Heart left ventricle (tissue), 13 donors: ENCODE measurements around the gene ACSL6.

Experiments
- POLR2A ChIP-seq, 2 donors: fragments of 450-650 bp; IDR thresholded peaks; one replicate each; pipeline ENCODE4 v1.6.1; 2017; ENCODE audit warnings: antibody characterized with exemption in 2 of 2, mild to moderate bottlenecking in 2 of 2, moderate library complexity in 2 of 2
- TF ChIP-seq, protein P1 (sequence below), 12 donors: fragments of 200-600 bp; sonication (generic) in 4 of 12; IDR thresholded peaks; one replicate each; pipeline versions ENCODE4 v1.5.0 to v1.8.0; 2018 to 2022; ENCODE audit warnings: antibody characterized with exemption in 12 of 12, mild to moderate bottlenecking in 5 of 12
- donor health status: ischemic (EF 13 %, LVEDD 7.1; RV severe dilation, severe dysfunction).
- donor health status: DM: no; HTN: yes; CAD: no.
- donor health status: DM: no; HTN: no; CAD: no.
- donor health status: ischemic (EF 25% LVEDD 6.9; RV normal size, moderate dysfunction).
- donor health status: ischemic (EF 25% LVEDD 5.7; RV mildly dilated, moderate dysfunction).
- donor health status: ischemic (EF 35%, LVEDD 5.7; RV mildly dilated, moderate dysfunction).
- donor health status: nonischemic (EF 11% LVEDD 7.7; RV severe dilation, severe dysfunction).
- donor health status: DM: yes; HTN: yes; CAD: no.
- donor health status: PGD.
- donor health status: ischemic (EF 29% LVEDD 5.4; RV normal size, mild dysfunction).
- donor health status: nonischemic (EF 23%, LVEDD 6.1; RV moderate dilation, normal function).

DNA sequence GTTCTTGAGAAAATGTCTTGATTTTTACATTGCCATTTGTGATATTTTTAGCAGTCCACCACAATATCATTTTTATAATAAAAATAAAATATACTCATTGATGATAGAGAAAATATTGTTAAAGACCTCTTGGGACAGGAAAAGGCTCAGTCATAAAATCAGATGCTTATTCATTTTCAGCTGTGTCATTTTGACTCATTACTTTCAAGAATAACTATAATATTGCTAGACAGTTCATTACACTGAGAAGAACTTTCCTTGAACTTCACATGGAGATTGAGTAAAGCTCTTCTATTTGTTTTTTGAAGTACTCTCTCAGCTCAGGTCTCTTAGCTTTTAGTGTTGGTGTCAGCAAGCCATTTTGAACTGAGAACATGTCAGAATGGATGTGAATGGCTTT is 57.5 kb downstream of the ACSL6 start:
- TF ChIP-seq, protein P1, sequence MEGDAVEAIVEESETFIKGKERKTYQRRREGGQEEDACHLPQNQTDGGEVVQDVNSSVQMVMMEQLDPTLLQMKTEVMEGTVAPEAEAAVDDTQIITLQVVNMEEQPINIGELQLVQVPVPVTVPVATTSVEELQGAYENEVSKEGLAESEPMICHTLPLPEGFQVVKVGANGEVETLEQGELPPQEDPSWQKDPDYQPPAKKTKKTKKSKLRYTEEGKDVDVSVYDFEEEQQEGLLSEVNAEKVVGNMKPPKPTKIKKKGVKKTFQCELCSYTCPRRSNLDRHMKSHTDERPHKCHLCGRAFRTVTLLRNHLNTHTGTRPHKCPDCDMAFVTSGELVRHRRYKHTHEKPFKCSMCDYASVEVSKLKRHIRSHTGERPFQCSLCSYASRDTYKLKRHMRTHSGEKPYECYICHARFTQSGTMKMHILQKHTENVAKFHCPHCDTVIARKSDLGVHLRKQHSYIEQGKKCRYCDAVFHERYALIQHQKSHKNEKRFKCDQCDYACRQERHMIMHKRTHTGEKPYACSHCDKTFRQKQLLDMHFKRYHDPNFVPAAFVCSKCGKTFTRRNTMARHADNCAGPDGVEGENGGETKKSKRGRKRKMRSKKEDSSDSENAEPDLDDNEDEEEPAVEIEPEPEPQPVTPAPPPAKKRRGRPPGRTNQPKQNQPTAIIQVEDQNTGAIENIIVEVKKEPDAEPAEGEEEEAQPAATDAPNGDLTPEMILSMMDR (IDR thresholded peaks at IDR 0.05) = no peak
- no peak for TF ChIP-seq POLR2A (IDR thresholded peaks at IDR 0.05)
